Fibroblast of the aortic adventitia (primary cell): Measurements from ENCODE around the gene GRAMD1B. TPM values are rescaled to one million over a fixed set of nuclear protein-coding genes. Genes with fewer than 3 reads are reported as not detected.
"Not testable (repeated sequence)": the region's sequence is repeated elsewhere in the genome, so short reads cannot be mapped to it uniquely, and the experiment has no call there.

Experiments
- DNase-seq: peaks from one replicate; pipeline ENCODE4 v3.0.0-alpha.2; 2010; ENCODE audit warnings: low read depth
- H3K4me3 ChIP-seq: 2 replicates; pipeline ENCODE4 v1.5.1; 2011; ENCODE audit warnings: low read depth, mild to moderate bottlenecking, control low read depth, low read length, moderate library complexity
- CTCF ChIP-seq: IDR thresholded peaks from 2 replicates; pipeline ENCODE4 v1.5.1; 2011; ENCODE audit warnings: mild to moderate bottlenecking, low read length, control low read depth, inconsistent platforms; ENCODE audit not compliant: insufficient read depth
- total RNA-seq: library from RNA; depleted of rRNA; stranded (reverse); fragments of >200 nt; gene quantifications from 2 replicates; pipeline ENCODE4 v1.2.3, GENCODE V29; 2012; ENCODE audit warnings: low replicate concordance

GRAMD1B gene
- total RNA-seq, 1 donor, result 11.0 TPM

- no peak for DNase-seq
- no peak overlapping the region for H3K4me3 ChIP-seq
- TF ChIP-seq CTCF, result no peak
Measured at GRCh38 chr11:123653483-123653826, 223.4 kb downstream of the GRAMD1B start.

GRCh38 chr11:123653827-123654565, 223.9 kb downstream of the GRAMD1B start:
- TF ChIP-seq CTCF, result peak; percentile 11
- peak; percentile 35 for DNase-seq
- peak overlapping the region; percentile 69 for H3K4me3 ChIP-seq

GRCh38 chr11:123654566-123655081, 224.6 kb downstream of the GRAMD1B start, which contains the start of gene SCN3B:
Gene SCN3B (minus strand): TSS chr11:123654624. CDS start chr11:123653801, 823 bp downstream.
- peak within 1 kb of the TSS; percentile 69 for H3K4me3 ChIP-seq
- no peak for TF ChIP-seq CTCF
- peak; percentile 59 for DNase-seq

- DNase-seq, result no peak
- no peak overlapping the region for H3K4me3 ChIP-seq
- no peak for TF ChIP-seq CTCF
Measured at GRCh38 chr11:123659311-123659710, 229.2 kb downstream of the GRAMD1B start.

GRCh38 chr11:123659965-123660364, 229.9 kb downstream of the GRAMD1B start:
- not testable (repeated sequence) for DNase-seq, H3K4me3 ChIP-seq

- H3K4me3 ChIP-seq, result no peak overlapping the region
- TF ChIP-seq CTCF, result no peak
- no peak for DNase-seq
Measured at GRCh38 chr11:123665306-123665705, 235.2 kb downstream of the GRAMD1B start.

- H3K4me3 ChIP-seq, result no peak overlapping the region
- no peak for DNase-seq
- TF ChIP-seq CTCF, result no peak
Measured at GRCh38 chr11:123670081-123670480, 240.0 kb downstream of the GRAMD1B start.
